Measurements from ENCODE around the gene ZNF143. TPM values are rescaled to one million over a fixed set of nuclear protein-coding genes. Genes with fewer than 3 reads are reported as not detected.
A peak's percentile ranks its signal among the peaks of the same experiment; 100 is the strongest.

Gene ZNF143
- total RNA-seq, 2 experiments from 2014 or later = 26.5 to 26.8 TPM

DNA sequence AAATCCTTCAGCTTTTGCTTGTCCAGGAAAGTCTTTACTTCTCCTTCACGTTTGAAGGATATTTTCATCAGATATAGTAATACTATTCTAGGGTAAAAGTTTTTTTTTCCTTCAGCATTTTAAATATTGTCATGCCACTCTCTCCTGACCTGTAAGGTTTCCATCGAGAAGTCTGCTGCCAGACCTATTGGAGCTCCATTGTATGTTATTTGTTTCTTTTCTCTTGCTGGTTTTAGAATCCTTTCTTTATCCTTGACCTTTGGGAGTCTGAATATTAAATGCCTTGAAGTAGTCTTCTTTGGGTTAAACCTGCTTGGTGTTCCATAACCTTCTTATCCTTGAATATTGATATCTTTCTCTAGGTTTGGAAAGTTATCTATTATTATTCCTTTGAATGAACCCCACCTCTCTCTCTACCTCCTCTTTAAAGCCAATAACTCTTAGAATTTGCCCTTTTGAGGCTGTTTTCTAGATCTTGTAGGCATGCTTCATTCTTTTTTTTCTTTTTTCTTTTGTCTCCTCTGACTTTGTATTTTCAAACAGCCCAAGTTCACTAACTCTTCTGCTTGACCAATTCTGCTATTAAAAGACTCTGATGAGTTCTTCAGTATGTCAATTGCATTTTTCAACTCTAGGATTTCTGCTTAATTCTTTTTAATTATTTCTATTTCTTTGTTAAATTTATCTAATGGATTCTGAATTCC is 100.6 kb downstream of the ZNF143 start:
- H3K9me3 Mint-ChIP-seq = peaks cover 13% of the 10 kb centered on the region
- no peaks in the 10 kb centered on the region for H3K27me3 Mint-ChIP-seq
- peaks cover 9% of the 10 kb centered on the region for H3K4me1 Mint-ChIP-seq
- no peak for DNase-seq
- no peak overlapping the region for H3K27ac Mint-ChIP-seq
- H3K36me3 Mint-ChIP-seq = peaks cover 19% of the 10 kb centered on the region
- no peak overlapping the region for H3K4me3 Mint-ChIP-seq

DNA sequence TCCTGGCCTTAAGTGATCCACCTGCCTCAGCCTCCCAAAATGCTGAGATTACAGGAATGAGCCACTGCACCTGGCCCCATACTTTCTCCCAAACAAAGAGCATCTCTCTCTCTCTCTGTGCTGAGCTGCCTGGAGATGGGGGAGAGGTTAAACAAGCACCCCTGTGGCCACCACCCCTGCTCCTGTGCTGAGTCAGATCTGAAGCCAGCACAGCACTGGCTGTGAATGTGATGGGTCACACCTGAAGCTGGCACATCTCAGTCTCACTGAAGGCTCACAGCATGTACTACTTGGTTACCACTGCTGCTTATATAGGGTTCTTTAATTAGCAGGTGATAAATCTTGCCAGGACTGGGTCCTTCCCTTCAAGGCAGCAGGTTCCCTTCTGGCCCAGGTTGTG is 101.9 kb downstream of the ZNF143 start:
- Mint-ChIP-seq H3K27ac (no peak overlapping the region), H3K36me3 (peaks cover 16% of the 10 kb centered on the region), H3K9me3 (peaks cover 13% of the 10 kb centered on the region), H3K4me3 (no peak overlapping the region), H3K27me3 (no peaks in the 10 kb centered on the region), H3K4me1 (peaks cover 12% of the 10 kb centered on the region)
- no peak for DNase-seq

DNA sequence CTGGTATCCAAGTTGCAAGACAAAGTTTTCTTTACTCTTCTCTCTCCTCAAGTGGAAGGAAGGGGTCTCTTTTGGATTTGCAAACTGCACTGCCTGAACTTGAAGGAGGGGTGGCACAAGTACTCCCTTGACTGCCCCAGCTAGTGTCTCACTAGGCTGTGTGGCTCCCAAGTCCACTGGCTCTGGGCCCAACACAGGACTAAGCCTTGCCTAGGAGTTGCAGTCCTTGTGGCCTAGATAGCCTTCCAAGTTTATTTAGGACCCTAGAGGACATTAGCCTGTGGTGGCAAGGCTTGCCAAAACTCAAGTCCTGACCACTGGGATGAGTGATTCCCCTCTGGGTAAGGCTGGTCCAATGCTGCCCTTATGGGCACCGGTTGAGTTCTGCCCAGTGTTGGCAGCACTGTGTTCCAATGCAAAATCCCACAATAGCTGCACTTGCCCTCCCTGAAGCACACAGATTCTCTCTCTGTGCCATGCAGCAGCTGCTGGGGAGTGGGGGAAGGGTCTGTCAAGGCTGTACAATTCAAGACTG is 102.5 kb downstream of the ZNF143 start:
- Mint-ChIP-seq H3K27ac (no peak overlapping the region), H3K4me1 (peaks cover 14% of the 10 kb centered on the region)

DNA sequence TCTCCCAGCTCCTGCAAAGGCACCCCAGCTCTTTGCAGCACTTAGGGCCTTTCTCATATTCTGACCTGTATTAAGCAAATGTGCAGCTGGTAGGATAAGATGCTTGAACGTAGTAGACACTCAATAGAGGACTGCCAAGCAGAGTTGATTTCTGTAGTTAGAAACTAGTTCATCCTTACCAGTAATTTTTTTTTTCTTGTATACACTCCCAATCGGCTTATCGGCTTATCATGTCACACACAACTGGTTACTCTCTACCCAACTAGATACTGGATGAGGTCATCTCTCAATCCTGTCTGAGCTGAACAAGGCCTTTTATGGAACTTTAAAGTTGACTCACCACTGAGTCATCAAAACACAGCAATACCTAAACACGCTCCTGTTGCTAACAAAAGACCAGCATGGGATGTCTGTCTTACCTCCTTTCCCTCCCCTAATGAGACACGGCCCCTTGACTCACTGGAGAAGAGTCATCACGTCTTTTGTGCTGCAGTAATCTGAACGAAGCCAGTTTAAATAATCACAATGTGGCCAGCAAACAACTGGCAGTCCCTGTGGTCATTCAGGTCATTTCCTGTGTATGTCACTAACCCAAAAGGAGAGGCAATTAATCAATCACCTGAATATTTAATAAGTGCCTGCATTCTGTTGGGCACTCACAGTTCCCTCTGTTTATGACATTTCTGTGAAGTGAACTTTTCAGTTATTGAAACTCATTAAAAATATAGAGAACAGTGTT is 105.2 kb downstream of the ZNF143 start:
- peaks cover 11% of the 10 kb centered on the region for H3K36me3 Mint-ChIP-seq
- peak; percentile 57 for DNase-seq
- peaks cover 13% of the 10 kb centered on the region for H3K27me3 Mint-ChIP-seq
- peak overlapping the region; percentile 42 for H3K27ac Mint-ChIP-seq
- H3K9me3 Mint-ChIP-seq = peaks cover 9% of the 10 kb centered on the region
- peaks cover 20% of the 10 kb centered on the region for H3K4me1 Mint-ChIP-seq
- H3K4me3 Mint-ChIP-seq = no peak overlapping the region

More for the DNA sequence above, 102.5 kb downstream of the ZNF143 start:
- H3K9me3 Mint-ChIP-seq = peaks cover 13% of the 10 kb centered on the region
- peaks cover 16% of the 10 kb centered on the region for H3K36me3 Mint-ChIP-seq
- DNase-seq = no peak
- H3K27me3 Mint-ChIP-seq = no peaks in the 10 kb centered on the region
- no peak overlapping the region for H3K4me3 Mint-ChIP-seq

DNA sequence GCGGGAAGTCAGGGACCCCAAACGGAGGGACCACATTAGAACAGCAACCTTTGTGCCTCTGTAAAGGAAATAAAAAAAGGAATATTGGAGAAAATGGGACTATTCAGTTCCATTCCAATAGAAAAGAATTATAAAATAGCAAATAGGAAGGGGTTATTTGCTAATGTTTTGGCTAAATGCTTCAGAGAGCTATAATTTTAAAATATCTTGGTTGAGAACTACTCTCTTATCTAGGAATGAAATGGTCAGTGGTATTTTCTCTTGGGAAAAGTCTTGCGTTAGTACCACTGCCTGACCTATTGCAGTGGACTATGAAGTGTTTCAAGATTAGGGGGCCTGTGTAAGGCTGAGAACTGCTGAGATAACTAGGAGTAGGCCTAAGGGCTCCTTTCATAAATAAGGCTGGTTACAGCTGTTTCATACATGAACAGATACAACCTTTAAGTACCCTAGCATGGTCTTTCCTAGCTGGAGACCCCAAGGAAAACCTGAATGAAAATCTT is 105.8 kb downstream of the ZNF143 start:
- peaks cover 20% of the 10 kb centered on the region for H3K4me1 Mint-ChIP-seq
- no peak overlapping the region for H3K27ac Mint-ChIP-seq
- H3K36me3 Mint-ChIP-seq = peaks cover 7% of the 10 kb centered on the region
- no peak overlapping the region for H3K4me3 Mint-ChIP-seq
- peaks cover 3% of the 10 kb centered on the region for H3K9me3 Mint-ChIP-seq
- H3K27me3 Mint-ChIP-seq = peaks cover 16% of the 10 kb centered on the region
- no peak for DNase-seq

DNA sequence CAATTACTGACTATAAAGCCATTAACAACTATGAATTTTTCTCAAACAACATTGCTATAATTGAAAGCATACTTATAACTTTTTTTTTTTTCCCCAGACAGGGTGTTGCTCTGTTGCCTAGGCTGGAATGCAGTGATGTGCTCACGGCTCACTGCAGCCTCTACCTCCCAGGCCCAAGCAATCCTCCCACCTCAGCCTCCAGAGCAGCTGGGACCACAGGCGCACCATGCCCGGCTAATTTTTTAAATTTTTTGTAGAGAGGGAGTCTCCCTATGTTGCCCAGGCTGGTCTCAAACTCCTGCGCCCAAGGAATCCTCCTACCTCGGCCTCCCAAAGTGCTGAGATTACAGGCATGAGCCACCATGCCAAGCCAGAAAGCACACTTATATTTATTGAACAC is 106.6 kb downstream of the ZNF143 start:
- Mint-ChIP-seq H3K4me3 (no peak overlapping the region), H3K9me3 (no peaks in the 10 kb centered on the region), H3K36me3 (peaks cover 7% of the 10 kb centered on the region), H3K4me1 (peaks cover 20% of the 10 kb centered on the region), H3K27me3 (peaks cover 24% of the 10 kb centered on the region), H3K27ac (no peak overlapping the region)
- DNase-seq = no peak

DNA sequence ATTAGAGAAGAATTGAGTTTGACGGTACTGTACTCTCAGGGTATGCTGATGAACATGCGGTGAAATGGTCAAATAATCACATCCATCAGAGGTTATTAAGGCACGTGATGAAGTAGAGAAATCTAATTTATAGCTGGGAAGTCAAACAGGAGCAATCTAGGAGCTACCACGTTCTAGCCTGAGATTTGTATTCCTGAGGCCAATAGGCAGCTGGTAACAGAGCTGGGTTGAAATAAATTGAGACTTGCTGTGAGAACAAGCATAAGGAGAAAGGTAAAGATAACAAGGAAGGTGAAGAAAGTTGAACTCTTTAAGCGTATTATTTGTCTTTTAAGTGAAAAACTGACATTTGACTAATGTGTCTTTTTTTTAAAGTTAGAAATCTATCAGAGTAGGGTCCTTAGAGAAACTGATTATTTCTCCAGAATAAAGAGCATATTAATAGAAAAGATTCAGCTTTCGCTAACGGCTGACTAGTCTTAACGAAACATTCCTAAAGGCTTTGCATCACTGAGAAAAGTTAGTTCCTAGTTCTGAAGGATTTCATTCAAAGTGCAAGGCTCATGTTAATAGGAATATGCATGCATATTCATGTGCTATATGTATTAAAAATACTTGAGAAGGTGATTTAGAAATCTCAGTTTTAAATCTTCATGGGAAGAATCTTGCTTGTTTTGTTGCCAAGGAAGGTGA is 107.5 kb downstream of the ZNF143 start:
- H3K4me3 Mint-ChIP-seq = no peak overlapping the region
- peaks cover 20% of the 10 kb centered on the region for H3K4me1 Mint-ChIP-seq
- no peaks in the 10 kb centered on the region for H3K9me3 Mint-ChIP-seq
- peaks cover 25% of the 10 kb centered on the region for H3K27me3 Mint-ChIP-seq
- no peak overlapping the region for H3K27ac Mint-ChIP-seq
- peaks cover 3% of the 10 kb centered on the region for H3K36me3 Mint-ChIP-seq
- DNase-seq = no peak

DNA sequence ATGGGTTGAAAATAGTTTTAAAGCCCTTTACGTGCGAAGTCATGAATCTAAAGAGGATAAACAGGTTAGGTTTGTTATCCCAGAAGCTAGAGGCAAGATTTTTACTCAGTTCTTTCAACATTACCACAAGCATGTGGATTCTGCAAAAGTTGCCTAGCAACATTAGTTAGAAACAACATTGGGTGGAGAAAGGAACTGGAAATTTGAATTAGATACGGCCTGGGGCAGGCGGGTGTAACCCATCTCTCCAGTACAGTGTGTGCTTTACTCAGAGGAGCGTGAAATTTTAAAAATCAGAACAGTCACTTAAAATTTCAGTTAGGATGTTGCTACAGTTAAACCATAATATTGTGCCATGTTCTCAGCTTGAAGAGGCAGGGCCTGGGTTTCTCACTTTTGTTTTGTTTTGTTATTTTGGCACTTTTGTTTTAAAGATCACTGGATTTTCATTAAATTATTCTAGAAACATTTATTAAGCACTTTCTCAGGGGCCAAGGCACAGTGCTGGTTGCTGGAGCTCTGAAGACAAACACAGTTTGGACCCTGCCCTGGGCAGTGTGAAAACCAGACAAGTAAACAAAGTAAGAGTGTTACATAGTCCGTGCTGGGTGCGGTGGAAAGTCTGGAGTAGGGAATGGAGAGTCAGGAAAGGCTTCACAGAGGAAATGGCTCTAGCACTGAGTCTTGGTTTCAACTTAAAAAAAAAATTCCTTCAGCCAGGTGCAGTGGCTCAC is 108.2 kb downstream of the ZNF143 start:
- no peaks in the 10 kb centered on the region for H3K9me3 Mint-ChIP-seq
- H3K4me3 Mint-ChIP-seq = no peak overlapping the region
- H3K27ac Mint-ChIP-seq = no peak overlapping the region

DNA sequence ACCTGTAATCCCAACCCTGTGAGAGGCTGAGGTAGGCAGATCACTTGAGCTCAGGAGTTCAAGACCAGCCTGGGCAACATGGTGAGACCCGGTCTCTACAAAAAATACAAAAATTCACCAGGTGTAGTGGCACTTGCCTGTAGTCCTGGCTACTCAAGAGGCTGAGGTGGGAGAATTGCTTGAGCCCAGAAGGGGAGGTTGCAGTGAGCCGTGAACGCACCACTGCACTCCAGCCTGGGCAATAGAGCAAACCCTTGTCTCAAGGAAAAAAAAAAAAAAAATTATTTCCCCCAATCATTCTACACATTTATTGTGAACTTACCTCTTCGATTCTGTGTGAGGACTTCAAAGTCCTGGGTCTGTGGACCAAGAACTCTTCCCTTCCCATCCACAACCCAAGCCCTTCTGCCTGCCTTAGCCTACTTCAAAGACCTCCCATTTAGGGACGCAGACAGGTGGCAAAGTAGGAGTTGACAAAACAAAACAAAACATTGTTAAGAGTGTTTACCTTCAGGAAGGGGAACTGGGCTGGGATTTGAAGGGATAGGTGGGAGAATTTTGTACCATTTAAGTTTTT is 108.9 kb downstream of the ZNF143 start:
- Mint-ChIP-seq H3K4me3 (no peak overlapping the region), H3K9me3 (no peaks in the 10 kb centered on the region), H3K27me3 (peaks cover 27% of the 10 kb centered on the region), H3K36me3 (peaks cover 6% of the 10 kb centered on the region), H3K4me1 (peaks cover 20% of the 10 kb centered on the region), H3K27ac (no peak overlapping the region)
- no peak for DNase-seq

More for the DNA sequence above, 108.2 kb downstream of the ZNF143 start:
- Mint-ChIP-seq H3K4me1 (peaks cover 20% of the 10 kb centered on the region), H3K36me3 (peaks cover 3% of the 10 kb centered on the region), H3K27me3 (peaks cover 25% of the 10 kb centered on the region)
- no peak for DNase-seq

DNA sequence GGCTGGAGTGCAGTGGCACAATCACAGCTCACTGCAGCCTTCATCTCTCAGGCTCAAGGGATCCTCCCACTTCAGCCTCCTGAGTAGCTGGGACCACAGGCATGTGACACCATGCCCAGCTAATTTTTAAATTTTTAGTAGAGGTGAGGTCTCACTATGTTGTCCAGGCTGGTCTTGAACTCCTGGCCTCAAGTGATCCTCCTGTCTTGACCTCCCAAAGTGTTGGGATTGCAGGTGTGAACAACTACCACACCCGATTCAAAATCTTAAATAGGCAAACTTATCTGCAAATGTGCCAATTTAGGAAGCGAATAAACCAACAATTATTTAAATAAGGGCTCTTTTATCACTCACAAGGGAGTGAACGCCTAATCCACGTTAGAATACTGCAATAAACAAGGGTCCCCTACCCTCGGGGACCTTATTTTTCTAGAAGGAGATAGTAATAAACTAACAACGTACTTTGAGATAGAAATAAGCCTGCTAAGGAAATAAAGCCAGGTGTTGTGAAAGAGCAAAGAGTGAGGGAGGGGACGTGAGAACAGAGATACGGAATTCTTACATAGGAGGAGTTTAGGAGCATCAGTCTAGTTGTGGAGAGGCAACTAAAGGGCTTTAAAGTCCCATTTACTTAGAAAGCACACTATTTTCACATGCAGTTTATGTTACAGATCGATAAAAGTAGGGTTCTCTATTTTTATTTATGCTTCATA is 109.7 kb downstream of the ZNF143 start:
- no peaks in the 10 kb centered on the region for H3K9me3 Mint-ChIP-seq
- no peak overlapping the region for H3K27ac Mint-ChIP-seq
- peaks cover 13% of the 10 kb centered on the region for H3K36me3 Mint-ChIP-seq
- H3K27me3 Mint-ChIP-seq = peaks cover 35% of the 10 kb centered on the region
- H3K4me3 Mint-ChIP-seq = no peak overlapping the region
- no peak for DNase-seq
- peaks cover 26% of the 10 kb centered on the region for H3K4me1 Mint-ChIP-seq

DNA sequence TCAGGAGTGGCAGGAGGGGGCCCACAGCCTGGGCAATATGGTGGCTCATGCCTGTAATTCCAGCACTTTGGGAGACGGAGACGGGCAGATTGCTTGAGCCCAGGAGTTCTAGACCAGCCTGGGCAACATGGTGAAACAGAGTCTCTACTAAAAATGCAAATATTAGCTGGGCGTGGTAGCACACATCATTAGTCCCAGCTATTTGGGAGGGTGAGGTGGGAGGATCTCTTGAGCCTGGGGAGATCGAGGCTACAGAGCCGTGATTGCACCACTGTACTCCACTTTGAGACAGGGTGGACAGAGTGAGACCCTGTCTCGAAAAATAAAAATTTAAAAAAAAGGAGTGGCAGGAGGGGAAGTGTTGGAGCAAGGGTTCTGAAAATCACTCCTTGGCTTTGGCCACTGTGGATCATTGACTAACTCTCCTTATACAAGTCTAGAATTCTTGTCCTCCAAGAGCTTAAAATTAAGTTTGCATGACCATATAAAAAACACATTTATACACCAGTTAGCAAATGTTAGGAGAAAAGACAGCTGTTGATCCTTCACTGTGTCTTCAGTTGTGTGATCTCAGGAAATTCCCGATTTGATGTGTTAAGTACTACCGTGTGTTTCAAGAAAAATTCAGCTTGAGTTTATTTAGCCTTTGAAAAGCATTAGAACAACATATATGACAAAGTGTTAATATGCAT is 110.4 kb downstream of the ZNF143 start:
- Mint-ChIP-seq H3K9me3 (no peaks in the 10 kb centered on the region), H3K36me3 (peaks cover 16% of the 10 kb centered on the region), H3K4me1 (peaks cover 25% of the 10 kb centered on the region), H3K27ac (no peak overlapping the region), H3K27me3 (peaks cover 41% of the 10 kb centered on the region), H3K4me3 (no peak overlapping the region)
- no peak for DNase-seq

DNA sequence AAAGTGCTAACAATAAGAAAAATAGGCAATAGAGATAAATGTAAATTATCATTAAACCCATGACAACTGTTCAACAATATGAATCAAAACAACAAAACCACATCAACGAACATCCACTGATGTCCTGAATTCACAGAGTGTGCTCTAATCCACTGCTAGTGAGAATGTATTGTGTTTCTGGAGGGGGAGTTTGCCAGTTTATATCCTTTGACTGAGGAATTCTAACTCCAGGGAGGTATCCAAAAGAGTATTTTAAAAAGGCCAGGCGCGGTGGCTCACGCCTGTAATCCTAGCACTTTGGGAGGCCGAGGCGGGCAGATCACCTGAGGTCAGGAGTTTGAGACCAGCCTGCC is 110.9 kb downstream of the ZNF143 start:
- H3K27ac Mint-ChIP-seq = no peak overlapping the region
- H3K9me3 Mint-ChIP-seq = no peaks in the 10 kb centered on the region
- peak overlapping the region; percentile 50 for H3K4me3 Mint-ChIP-seq
- H3K36me3 Mint-ChIP-seq = peaks cover 21% of the 10 kb centered on the region
- H3K27me3 Mint-ChIP-seq = peaks cover 41% of the 10 kb centered on the region
- DNase-seq = no peak
- H3K4me1 Mint-ChIP-seq = peaks cover 25% of the 10 kb centered on the region

DNA sequence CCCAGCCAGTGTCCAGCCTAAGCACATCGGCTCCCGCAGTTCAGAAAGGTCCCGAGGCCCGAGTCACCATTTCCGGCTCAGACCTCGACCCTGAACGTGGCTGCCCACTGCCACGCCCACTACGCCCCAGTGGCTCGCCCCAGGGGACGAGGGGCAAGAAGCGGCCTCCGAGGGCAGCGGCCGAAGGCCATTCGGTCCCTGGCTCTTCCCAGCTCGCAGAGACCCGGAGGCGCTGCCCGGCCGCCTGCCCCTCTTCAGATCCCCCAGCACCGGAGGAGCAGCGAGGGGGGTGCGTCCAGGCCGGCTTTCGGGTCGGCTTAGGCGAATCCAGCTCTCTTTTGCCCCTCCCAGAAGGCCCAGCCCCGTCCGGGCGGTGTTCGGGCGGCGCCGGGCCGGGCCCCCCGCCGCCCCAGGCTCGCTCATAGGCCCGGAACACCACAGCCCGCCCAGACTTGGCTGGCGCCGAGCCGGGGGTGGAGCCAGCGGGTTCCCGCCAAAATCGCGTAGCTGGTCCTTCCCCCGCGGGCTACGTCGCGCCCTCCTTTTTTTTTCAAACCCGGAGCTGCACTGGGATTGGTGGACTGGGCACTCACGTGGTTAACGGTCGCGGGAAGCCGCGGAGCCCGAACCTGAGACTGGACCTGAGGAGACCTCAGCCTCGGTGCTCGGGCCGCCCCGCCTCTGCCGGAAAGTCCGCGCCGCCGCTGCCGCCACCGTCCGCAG is 112.4 kb downstream of the ZNF143 start, which contains the start of gene WEE1:
WEE1 (plus strand) TSS at position 619 of the 723 bp plus-strand sequence. CDS start 264 bp downstream, outside the sequence.
- peak; percentile 100 for DNase-seq
- no peaks in the 10 kb centered on the region for H3K9me3 Mint-ChIP-seq
- H3K27me3 Mint-ChIP-seq = peaks cover 41% of the 10 kb centered on the region
- peaks cover 28% of the 10 kb centered on the region for H3K4me1 Mint-ChIP-seq
- peak within 1 kb of the TSS; percentile 82 for H3K27ac Mint-ChIP-seq
- peaks cover 30% of the 10 kb centered on the region for H3K36me3 Mint-ChIP-seq
- peak within 1 kb of the TSS; percentile 93 for H3K4me3 Mint-ChIP-seq
